Measurements from ENCODE around the gene GAS6.

DNA sequence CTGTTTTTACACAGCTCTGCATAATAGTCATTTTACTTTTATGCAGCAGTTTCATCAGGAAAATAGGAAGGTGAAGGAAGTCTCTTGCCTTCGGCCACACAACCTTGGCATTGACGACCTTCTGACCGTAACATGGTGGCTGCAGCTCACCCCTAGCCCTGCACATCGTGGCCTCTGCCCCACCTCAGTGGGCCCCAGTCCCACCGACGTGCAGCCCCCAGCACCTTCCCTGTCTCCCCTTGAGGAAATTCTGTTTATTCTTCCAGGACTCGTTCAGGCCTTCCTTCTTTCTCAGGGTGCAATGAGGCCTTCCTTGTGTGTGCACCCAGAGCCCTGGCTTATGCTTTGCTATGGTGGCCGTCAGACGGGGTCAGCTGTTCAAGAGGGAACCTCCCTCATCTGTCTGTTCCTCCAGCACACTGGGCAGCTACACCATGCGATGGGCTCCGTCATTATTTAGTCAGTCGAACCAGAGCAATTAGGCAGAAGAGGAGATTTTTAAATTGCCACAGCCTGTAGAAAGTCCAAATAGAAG lies 71.6 kb downstream of the GAS6 start:
- TF ChIP-seq, protein P1, sequence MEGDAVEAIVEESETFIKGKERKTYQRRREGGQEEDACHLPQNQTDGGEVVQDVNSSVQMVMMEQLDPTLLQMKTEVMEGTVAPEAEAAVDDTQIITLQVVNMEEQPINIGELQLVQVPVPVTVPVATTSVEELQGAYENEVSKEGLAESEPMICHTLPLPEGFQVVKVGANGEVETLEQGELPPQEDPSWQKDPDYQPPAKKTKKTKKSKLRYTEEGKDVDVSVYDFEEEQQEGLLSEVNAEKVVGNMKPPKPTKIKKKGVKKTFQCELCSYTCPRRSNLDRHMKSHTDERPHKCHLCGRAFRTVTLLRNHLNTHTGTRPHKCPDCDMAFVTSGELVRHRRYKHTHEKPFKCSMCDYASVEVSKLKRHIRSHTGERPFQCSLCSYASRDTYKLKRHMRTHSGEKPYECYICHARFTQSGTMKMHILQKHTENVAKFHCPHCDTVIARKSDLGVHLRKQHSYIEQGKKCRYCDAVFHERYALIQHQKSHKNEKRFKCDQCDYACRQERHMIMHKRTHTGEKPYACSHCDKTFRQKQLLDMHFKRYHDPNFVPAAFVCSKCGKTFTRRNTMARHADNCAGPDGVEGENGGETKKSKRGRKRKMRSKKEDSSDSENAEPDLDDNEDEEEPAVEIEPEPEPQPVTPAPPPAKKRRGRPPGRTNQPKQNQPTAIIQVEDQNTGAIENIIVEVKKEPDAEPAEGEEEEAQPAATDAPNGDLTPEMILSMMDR (IDR thresholded peaks at IDR 0.05; ENCODE audit: low read depth, low read length): no peak
- TF ChIP-seq EZH2phosphoT487 (IDR thresholded peaks at IDR 0.05; ENCODE audit: low read depth): no peak

Measured in OCI-LY3 (cell line).